SK-N-MC (cell line): ENCODE measurements around the gene BICDL2.

ENCODE experiments used
- EZH2 ChIP-seq: fragments of 200-600 bp; sonication (generic); IDR thresholded peaks from one replicate; pipeline ENCODE4 v1.6.1; 2017; ENCODE audit warnings: antibody characterized with exemption
- FOXP2 ChIP-seq: optimal IDR thresholded peaks from 2 replicates; pipeline ENCODE3; 2011; ENCODE audit warnings: mild to moderate bottlenecking, moderate library complexity; ENCODE audit not compliant: insufficient read depth; ENCODE audit errors: extremely low read length, control extremely low read depth
- POLR2AphosphoS5 ChIP-seq: IDR thresholded peaks from 2 replicates; pipeline ENCODE4 v1.6.1; 2012; ENCODE audit warnings: mild to moderate bottlenecking, low read depth, low read length, borderline replicate concordance

GRCh38 chr16:3051494-3051893, 14.8 kb upstream of the BICDL2 start:
- TF ChIP-seq POLR2AphosphoS5 (no peak), EZH2 (no peak), FOXP2 (no peak)
